Mucosa of descending colon (tissue), 3 donors: ENCODE results near the gene RBBP8NL. TPM values are rescaled to one million over a fixed set of nuclear protein-coding genes. Genes with fewer than 3 reads are reported as not detected.

Experiments
- ATAC-seq: fragments of 200-7000 bp; cut with Tn5 transposase; one replicate; pipeline ENCODE4 v1.9.1; 2020; ENCODE audit warnings: mild to moderate bottlenecking, moderate library complexity
- DNase-seq, 3 donors: peaks; one replicate each; pipeline ENCODE4 v3.0.0-alpha.2; 2020
- H3K36me3 ChIP-seq: fragments of 200-600 bp; one replicate; pipeline ENCODE4 v1.8.0; 2021; ENCODE audit warnings: low read depth, mild to moderate bottlenecking
- H3K4me1 ChIP-seq: fragments of 200-600 bp; one replicate; pipeline ENCODE4 v1.8.0; 2021; ENCODE audit warnings: low read depth, mild to moderate bottlenecking
- H3K4me3 ChIP-seq: fragments of 200-600 bp; one replicate; pipeline ENCODE4 v1.8.0; 2021; ENCODE audit warnings: mild to moderate bottlenecking
- H3K9me3 ChIP-seq: fragments of 200-600 bp; one replicate; pipeline ENCODE4 v1.8.0; 2021; ENCODE audit warnings: mild to moderate bottlenecking
- intact Hi-C, 2 donors: fragments of 100-400 bp; cut with DNase I in 1 of 2; cut with micrococcal nuclease in 1 of 2; formaldehyde crosslinking; loops; one replicate each; pipeline versions ENCODE4 v1.11.0 to v1.11.1; 2022; cut with DNase I, micrococcal nuclease
- total RNA-seq, 3 donors: library from RNA; stranded (reverse); fragmentation: NEBNext Ultra II Directional in 2 of 3; extraction: Animal tissue kit (Norgen Biotek cat#: 25700) in 2 of 3; gene quantifications; one replicate each; pipeline versions ENCODE4 v1.2.1 to v1.2.4, GENCODE V29; 2021 to 2023
- TF ChIP-seq, protein P1 (sequence below): fragments of 200-600 bp; IDR thresholded peaks from one replicate; pipeline ENCODE4 v1.8.0; 2022; ENCODE audit warnings: antibody characterized with exemption, mild to moderate bottlenecking
- donor health status: DM: no; HTN: no; CAD: no; lungs with moderate emphysema.
- donor health status: DM: no; HTN: no; CAD: no.
- donor health status: DM: no; HTN: yes; CAD: no.

RBBP8NL gene
- total RNA-seq, 3 donors from 2014 or later, result 2.3 to 7.0 (median 5.1) TPM

DNA sequence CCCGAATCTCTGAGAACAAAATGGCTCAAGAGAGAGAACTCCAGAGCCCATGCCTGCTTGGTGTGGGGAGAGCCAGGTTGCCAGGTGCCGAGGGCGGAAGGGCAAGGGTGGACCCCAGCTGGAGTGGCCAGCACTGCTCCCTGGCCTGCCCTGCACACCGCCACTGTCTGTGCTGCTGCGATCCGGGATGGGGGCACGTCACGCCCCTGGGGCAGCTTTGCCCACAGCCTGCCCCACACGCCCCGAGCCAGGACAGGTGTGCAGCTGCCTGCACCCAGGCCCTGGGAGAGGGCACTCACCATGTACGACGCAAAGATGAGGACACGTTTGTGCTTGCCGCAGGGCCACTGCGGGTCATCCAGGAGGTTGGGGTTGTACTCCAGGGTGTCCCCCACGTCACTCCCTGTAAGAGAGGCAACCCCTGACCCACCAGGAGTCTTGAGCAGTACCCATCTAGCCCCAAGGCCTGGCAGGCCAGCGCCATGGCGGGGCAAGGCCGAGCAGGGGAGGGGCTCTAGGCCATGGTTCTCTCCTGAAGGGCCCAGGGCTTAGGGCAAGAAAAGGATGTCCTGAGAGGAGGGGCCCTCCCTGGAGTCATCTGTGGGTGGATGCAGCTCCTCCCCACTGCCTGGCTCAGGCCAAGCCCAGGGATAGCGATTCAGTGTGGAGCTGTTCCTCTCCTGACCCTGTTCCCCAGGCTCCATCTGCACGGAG is 34.6 kb downstream of the RBBP8NL start:
- DNase-seq (no peak), ATAC-seq (no peak)
- Histone ChIP-seq H3K36me3 (no peaks in the 10 kb centered on the region), H3K4me3 (no peak overlapping the region), H3K4me1 (peaks cover 7% of the 10 kb centered on the region), H3K9me3 (no peaks in the 10 kb centered on the region)
- TF ChIP-seq, protein P1, sequence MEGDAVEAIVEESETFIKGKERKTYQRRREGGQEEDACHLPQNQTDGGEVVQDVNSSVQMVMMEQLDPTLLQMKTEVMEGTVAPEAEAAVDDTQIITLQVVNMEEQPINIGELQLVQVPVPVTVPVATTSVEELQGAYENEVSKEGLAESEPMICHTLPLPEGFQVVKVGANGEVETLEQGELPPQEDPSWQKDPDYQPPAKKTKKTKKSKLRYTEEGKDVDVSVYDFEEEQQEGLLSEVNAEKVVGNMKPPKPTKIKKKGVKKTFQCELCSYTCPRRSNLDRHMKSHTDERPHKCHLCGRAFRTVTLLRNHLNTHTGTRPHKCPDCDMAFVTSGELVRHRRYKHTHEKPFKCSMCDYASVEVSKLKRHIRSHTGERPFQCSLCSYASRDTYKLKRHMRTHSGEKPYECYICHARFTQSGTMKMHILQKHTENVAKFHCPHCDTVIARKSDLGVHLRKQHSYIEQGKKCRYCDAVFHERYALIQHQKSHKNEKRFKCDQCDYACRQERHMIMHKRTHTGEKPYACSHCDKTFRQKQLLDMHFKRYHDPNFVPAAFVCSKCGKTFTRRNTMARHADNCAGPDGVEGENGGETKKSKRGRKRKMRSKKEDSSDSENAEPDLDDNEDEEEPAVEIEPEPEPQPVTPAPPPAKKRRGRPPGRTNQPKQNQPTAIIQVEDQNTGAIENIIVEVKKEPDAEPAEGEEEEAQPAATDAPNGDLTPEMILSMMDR, result no peak
- intact Hi-C loops, result no loop called here

DNA sequence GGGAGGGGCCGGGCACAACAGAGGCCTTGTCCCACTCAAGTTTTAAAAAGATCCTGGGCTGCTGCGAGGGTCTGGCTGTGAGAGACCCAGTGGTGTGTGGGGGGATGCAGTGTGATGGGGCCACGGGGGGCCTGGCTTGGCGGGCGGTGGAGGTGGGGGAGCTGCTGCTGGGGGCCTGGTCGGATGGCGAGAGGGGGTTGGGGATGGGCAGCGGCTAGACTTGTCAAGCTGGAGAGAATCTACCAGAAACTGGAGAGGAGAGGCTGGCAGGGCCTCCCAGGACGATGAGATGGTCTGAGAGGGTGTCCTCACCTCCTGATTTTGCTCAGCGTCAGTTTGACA is 35.3 kb downstream of the RBBP8NL start:
- no peak for ATAC-seq
- Histone ChIP-seq H3K9me3 (no peaks in the 10 kb centered on the region), H3K4me1 (peaks cover 11% of the 10 kb centered on the region), H3K36me3 (no peaks in the 10 kb centered on the region), H3K4me3 (no peak overlapping the region)
- DNase-seq, result no peak
- TF ChIP-seq, protein P1, result no peak
- intact Hi-C loops, result no loop called here

DNA sequence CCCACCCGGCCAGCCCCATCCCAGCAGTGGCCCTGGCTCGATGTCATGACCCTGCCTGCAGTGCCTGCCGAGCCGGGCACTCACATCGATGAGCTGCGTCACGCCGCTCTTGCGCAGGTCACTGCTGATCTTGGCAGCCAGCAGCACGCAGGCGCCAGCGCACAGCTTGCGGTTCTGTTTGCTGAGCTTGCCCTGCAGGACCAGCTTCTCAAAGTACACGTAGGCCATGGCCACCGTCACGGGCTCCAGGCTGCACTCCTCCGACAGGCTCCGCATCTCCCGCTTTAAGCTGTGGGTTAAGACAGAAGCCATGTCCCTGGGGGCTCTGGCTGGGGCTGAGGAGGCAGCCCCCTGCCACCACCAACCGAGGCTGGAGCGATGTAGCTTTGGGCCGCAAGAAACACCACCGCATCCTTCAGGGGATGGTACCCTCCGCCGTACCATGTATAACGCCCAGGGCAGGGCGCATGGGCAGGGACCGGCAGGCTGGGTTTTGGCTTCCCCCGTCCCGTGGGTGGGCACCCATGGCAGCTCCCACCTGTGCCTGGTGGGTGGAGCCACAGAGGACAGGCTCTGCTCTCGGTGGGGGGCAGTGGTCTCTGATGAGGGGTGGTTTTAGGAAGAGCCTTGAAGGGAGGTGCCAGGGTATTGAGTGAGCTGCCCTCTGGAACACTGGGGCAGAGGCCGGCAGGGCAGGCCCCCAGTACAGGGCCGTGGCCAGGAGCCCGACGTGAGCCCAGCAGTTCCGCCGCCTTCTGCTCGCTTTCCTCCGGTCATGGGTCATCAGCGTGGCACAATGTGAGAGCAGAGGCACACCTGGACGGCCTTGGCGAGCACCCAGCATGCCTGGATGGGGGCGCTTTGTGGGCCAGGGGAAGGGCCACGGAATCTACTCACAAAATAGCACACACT is 35.9 kb downstream of the RBBP8NL start:
- intact Hi-C loops, result no loop called here
- TF ChIP-seq, protein P1, result no peak
- DNase-seq, result no peak
- peaks cover 11% of the 10 kb centered on the region for H3K4me1 ChIP-seq
- no peaks in the 10 kb centered on the region for H3K36me3 ChIP-seq
- H3K4me3 ChIP-seq, result no peak overlapping the region
- H3K9me3 ChIP-seq, result no peaks in the 10 kb centered on the region
- ATAC-seq, result no peak

DNA sequence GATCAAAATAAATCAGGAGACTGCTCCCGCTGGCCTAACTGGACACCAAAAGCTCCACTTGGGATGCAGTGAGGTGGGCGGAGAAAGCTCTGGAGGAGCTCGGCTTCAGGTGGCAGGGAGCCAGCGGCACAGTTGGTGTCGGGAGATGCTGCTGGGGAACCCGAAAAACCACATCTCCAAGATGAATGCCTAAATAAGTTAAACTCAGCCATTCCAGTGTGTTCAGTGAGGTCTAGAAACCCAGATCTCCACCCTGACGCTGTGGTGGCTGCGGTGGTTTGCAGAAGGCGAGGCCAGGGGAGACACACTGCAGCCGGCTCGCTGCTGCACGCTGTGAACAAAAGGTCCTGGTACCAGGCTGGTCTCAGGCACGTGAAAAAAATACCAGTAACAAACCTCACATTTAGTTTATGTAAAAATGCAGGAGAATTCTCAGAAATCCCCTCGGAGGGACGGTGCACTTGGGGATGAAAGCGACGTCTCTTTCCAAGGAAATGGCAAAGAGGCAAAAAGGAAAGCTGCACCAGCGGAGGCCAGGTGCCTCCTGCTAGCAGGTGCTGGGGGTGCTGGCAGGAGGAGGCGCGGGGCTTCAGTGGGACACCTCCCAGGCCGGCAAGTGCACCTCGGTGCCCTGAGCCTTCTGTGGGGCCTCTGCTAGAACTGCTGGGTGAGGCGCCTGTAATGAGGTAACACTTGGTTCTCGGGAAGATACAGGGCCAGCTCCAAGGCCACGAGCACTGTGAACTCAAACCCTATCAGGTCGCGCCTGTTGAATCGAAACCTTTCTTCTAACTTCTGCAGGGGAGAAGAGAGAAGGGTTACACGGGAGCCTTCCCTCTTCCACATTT is 36.8 kb downstream of the RBBP8NL start:
- Histone ChIP-seq H3K4me1 (peaks cover 17% of the 10 kb centered on the region), H3K36me3 (no peaks in the 10 kb centered on the region), H3K9me3 (no peaks in the 10 kb centered on the region), H3K4me3 (no peak overlapping the region)
- ATAC-seq (no peak), DNase-seq (no peak)
- TF ChIP-seq, protein P1, result no peak
- intact Hi-C loops, result no loop called here

DNA sequence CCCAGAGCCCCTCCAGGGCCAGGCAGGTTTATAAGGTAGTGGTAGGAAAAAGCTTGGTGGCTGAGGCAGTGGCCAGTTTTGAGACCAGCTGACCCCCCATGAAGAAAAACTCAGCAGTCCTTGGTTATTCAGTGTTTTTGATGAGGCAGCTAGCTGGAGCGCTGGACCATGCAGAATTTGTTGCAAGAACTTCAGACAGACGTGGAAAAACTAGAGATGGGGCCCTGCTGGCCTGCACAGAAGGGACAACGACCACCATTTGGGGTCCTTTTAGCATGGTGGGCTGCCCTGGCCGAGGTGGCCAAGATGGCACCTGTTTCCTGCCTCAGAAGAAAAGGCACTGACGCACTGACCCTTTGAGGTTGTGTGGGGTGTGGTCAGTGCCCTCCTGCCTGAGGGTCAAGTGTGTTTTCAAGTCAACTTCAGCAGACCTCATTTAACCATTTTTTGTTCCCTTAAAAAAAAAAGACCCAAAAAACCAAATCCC is 37.7 kb downstream of the RBBP8NL start:
- Histone ChIP-seq H3K4me3 (no peak overlapping the region), H3K4me1 (peaks cover 22% of the 10 kb centered on the region), H3K36me3 (no peaks in the 10 kb centered on the region), H3K9me3 (no peaks in the 10 kb centered on the region)
- ATAC-seq, result no peak
- intact Hi-C loops, result loop anchor here (5.0 kb wide), 1 partner anchor 87 kb away; the partner anchor contains the start of gene ADRM1 (in 2 of the 2)
- TF ChIP-seq, protein P1, result no peak
- no peak for DNase-seq
